ENCODE results near the gene TMEM132A.

Gene TMEM132A

GRCh38 chr11:60937144-60937527 lies 12.9 kb downstream of the TMEM132A start:
- no peak for DNase-seq (ENCODE audit: low read depth in 3 of 3)

- no peak for DNase-seq (ENCODE audit: low read depth in 3 of 3)
Measured at GRCh38 chr11:60937811-60938210, 13.6 kb downstream of the TMEM132A start.

- no peak for DNase-seq (ENCODE audit: low read depth in 3 of 3)
Measured at GRCh38 chr11:60938500-60938899, 14.2 kb downstream of the TMEM132A start.

- DNase-seq (ENCODE audit: low read depth in 3 of 3): no peak
Measured at GRCh38 chr11:60939301-60939700, 15.0 kb downstream of the TMEM132A start.

GRCh38 chr11:60939855-60940254 lies 15.6 kb downstream of the TMEM132A start:
- no peak for DNase-seq (ENCODE audit: low read depth in 3 of 3)

- no peak for DNase-seq (ENCODE audit: low read depth in 3 of 3)
Measured at GRCh38 chr11:60941371-60942119, 17.3 kb downstream of the TMEM132A start.

GRCh38 chr11:60942219-60942618 lies 18.0 kb downstream of the TMEM132A start:
- no peak for DNase-seq (ENCODE audit: low read depth in 3 of 3)

- DNase-seq (ENCODE audit: low read depth in 3 of 3): no peak
Measured at GRCh38 chr11:60942970-60943565, 18.8 kb downstream of the TMEM132A start.

GRCh38 chr11:60944490-60945294 lies 20.4 kb downstream of the TMEM132A start:
- no peak for DNase-seq (ENCODE audit: low read depth in 3 of 3)

- no peak for DNase-seq (ENCODE audit: low read depth in 3 of 3)
Measured at GRCh38 chr11:60945295-60945667, 21.0 kb downstream of the TMEM132A start.

GRCh38 chr11:60946601-60947264 lies 22.5 kb downstream of the TMEM132A start:
- no peak for DNase-seq (ENCODE audit: low read depth in 3 of 3)

- no peak for DNase-seq (ENCODE audit: low read depth in 3 of 3)
Measured at GRCh38 chr11:60947700-60948099, 23.4 kb downstream of the TMEM132A start.

GRCh38 chr11:60948250-60948649 lies 24.0 kb downstream of the TMEM132A start:
- DNase-seq (ENCODE audit: low read depth in 3 of 3): no peak

- DNase-seq (ENCODE audit: low read depth in 3 of 3): no peak
Measured at GRCh38 chr11:60950024-60950423, 25.8 kb downstream of the TMEM132A start.

GRCh38 chr11:60950933-60951605 lies 26.8 kb downstream of the TMEM132A start:
- DNase-seq (ENCODE audit: low read depth in 3 of 3): no peak

- no peak for DNase-seq (ENCODE audit: low read depth in 3 of 3)
Measured at GRCh38 chr11:60951606-60951903, 27.3 kb downstream of the TMEM132A start.

- DNase-seq (ENCODE audit: low read depth in 3 of 3): peak in 1 of 3 experiments; percentile 20
Measured at GRCh38 chr11:60951904-60952741, 27.9 kb downstream of the TMEM132A start, which contains the start of gene SLC15A3. SLC15A3 (minus strand) TSS chr11:60952176; CDS start chr11:60951551, 625 bp downstream.

GRCh38 chr11:60952742-60953170 lies 28.5 kb downstream of the TMEM132A start:
- DNase-seq (ENCODE audit: low read depth in 3 of 3): no peak

- DNase-seq (ENCODE audit: low read depth in 3 of 3): no peak
Measured at GRCh38 chr11:60953781-60954180, 29.5 kb downstream of the TMEM132A start.

- DNase-seq (ENCODE audit: low read depth in 3 of 3): no peak
Measured at GRCh38 chr11:60954421-60954820, 30.2 kb downstream of the TMEM132A start.

- DNase-seq (ENCODE audit: low read depth in 3 of 3): no peak
Measured at GRCh38 chr11:60955571-60955970, 31.3 kb downstream of the TMEM132A start.
